Activated T-helper 9 cell treated with anti-CD3 and anti-CD28 coated beads, Interleukin-2, amount 50 U/mL, for 16 hours (primary cell): ENCODE measurements around the gene SCYGR7.
"Not testable (repeated sequence)": the region's sequence is repeated elsewhere in the genome, so short reads cannot be mapped to it uniquely, and the experiment has no call there.

Experiments used
- DNase-seq: peaks from one replicate; pipeline ENCODE4 v3.0.0-alpha.2; 2020; ENCODE audit warnings: low read depth

SCYGR7 gene, protein sequence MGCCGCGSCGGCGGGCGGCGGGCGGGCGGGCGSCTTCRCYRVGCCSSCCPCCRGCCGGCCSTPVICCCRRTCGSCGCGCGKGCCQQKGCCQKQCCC

DNA sequence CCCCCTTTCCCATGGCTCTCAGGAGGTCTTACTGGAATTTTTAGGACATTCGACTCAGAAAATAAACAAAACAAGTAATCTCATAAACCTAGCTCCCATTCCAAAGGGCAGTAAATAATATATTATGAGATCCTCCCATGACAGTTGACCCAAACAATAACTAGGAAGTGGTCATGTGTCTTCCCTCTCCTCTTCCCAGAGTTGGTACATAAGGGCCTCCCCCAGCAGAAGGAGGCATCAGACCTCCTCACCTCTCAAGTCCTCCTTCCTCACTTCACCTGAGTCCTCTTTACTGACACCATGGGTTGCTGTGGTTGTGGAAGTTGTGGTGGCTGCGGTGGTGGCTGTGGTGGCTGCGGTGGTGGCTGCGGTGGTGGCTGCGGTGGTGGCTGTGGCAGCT lies at the start of gene SCYGR7:
SCYGR7 (plus strand) TSS at position 301 of the 400 bp plus-strand sequence; CDS start at position 301, 0 bp downstream.
- DNase-seq: no peak

DNA sequence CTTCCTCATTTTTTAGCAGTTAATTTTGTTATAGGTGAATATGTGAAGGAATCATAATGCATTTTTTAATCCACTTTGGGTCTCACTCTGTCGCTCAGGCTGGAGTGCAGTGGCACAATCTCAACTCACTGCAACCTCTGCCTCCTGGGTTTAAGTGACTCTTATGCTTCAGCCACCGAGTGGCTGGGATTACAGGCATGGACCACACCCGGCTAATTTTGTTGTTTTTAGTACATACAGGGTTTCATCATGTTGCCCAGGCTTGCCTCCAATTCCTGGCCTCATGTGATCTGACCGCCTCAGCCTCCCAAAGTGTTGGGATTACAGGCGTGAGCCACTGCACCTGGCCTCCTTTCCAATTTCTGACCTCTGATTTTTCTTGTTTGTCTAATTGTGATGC lies 43.9 kb upstream of the SCYGR7 start:
- no peak for DNase-seq

DNA sequence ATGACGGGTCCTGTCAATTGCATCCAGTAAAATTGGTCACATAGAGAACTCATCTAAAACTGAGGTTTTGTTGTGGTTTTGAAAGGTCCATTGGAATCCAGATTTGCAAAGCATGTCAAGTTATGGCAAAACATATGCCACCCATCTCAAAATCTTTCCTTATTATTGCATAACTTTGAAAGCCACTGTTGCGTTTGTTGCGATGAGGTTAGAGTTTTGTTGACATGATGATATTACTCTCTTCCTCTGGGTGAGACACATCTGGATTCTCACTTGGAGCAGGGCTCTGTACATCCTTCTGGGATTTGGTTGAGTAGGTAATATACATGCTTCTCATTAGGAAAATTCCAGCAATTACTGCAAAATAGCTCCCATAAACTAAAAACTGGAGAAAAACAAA lies 40.9 kb upstream of the SCYGR7 start:
- no peak for DNase-seq

DNA sequence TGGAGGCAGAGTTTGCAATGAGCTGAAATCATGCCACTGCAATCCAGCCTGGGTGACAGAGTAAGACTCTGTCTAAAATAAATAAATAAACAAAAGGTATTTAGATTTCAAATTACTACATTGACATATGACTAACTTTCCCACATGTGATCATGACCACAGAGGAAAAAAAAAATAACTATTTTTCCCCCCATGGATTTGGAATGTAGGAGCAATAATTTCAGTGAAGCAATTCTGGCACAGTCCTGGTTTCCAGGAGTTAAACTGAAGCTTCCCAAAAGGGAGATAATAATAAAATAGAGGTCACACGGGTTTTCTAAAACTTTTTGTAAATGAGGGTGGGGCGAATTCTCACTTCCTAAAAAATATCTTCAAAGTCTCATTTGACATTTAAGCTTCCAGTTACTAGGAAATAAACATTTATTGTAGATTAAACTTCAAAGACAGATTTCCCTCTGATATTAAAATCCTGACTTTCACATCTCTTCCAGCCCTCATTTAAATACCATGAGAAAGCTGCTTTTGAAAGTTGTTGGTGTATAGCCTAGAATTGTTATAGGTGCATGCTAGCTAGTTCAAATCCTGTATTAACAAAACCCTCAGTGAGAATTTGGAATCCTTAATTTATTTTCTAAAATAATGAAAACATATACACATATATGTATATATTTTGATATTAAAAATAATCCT lies 31.0 kb upstream of the SCYGR7 start:
- no peak for DNase-seq

DNA sequence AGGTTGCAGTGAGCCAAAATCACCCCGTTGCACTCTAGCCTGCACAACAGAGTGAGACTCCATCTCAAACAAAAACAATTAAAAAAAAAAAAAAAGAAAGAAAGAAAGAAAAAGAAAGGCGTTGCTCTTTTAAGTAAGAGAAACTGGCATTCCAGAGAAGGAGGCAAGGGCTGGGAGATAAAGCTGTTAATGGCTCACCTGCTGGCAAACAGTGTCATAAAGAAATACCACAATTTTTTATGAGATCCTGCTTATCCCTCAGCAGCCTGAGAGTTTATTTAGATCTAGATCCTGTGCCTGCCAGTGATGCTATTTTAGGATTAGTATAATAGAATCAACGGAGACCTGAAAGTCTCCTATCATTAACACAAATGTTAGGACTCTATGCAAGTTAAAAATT lies 26.6 kb upstream of the SCYGR7 start:
- no peak for DNase-seq

DNA sequence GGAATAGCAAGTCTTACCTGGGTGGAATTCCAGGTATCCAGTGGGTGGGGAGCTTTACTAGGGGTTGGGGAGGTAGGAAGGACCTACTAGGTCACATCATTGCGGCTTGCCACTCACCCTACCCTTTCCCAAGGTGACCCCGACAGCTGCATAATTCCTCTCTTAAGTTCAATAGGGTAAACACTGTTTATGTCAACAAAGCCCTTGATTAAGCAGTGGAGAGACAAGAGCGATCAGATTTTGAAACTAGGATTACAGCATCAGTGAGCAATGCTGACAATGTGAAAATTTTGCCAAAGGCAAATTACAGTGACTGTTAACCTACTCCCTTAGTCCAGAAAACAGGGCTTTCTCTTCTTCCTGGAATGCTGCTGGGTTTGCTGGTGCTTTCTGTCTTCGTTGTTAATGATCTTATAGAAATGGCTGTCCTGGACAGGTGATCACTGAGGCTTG lies 24.8 kb upstream of the SCYGR7 start:
- DNase-seq: no peak

DNA sequence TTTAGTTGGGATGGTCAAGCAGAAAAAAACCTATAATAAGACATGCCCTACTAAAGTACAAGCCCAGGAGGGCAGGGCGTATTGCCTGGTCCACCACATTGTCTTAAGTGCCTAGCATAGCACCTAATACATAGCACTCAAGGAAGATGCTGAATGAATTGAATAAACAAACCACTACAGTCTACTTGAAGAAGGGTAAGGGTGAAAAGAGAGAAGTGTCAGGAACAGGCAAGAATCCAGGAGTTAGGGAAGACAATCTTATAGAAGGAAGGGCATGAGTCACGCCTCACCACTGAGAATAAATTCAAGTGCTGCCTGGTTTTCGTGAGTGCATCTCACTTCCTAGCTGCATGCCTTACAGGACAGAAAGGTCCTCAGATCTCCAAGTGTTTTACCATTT lies 24.2 kb upstream of the SCYGR7 start:
- no peak for DNase-seq

DNA sequence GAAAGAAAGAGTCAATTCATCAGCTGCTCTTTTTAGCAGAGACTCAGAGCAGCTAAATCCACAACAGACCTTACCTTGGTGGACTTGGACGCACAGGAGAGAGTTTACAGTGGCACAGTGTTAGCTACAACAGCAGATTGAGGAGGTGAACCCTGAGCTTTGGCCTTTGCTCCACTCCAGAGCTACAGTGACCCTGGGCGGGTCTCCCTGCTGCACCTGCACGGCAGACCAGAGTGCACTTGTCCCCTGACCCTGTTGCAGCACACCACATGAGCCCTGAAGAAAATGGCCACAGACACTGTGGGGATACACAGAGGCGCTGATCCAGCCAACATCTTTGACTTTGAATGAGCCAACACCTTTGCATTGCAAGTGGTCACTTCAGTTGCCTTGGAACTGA lies 21.3 kb upstream of the SCYGR7 start:
- no peak for DNase-seq

DNA sequence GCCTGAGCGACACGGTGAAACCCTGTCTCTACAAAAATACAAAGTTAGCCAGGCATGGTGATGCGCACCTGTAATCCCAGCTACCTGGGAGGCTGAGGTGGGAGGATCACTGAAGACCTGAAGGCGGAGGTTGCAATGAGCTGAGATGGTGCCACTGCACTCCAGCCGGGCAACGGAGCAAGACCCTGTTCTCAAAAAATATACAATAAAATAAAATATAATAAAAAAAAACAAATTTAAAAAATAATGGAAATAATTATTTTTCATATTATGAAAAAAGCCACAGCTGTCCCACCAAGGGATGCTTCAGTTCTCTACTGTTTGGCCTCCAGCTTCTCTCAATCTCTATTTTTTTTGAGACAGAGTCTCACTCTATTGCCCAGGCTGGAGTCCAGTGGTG lies 20.7 kb upstream of the SCYGR7 start:
- DNase-seq: no peak

DNA sequence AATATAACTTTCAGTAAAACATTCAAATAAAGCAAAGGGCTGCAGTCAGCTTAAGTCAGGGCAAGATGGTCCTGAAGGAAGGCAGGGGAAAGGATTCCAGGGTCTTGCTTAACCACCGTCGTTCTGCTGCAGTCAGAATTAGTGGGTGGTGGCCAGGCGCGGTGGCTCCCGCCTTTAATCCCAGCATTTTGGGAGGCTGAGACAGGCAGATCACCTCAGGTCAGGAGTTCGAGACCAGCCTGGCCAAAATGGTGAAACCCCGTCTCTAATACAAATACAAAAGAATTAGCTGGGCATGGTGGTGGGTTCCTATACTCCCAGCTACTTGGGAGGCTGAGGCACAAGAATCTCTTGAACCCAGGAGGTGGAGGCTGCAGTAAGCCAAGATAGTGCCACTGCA lies 17.1 kb upstream of the SCYGR7 start:
- DNase-seq: no peak

DNA sequence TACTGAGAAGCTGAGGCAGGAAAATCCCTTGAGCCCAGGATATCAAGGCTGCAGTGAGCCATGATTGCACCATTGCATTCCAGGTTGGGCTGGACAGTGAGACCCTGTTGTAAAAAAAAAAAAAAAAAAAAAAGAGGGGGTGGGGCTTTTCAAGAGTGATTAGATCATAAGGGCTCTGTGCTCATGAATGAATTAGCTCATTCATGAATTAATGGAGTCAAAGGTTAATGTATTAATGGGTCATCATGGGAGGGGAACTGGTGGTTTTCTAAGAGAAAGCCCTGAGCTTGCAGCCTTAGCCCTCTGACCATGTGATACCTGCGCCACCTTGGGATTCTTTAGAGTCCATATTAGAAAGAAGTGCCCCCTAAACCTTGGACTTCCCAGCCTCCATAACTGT lies 14.8 kb upstream of the SCYGR7 start:
- no peak for DNase-seq

DNA sequence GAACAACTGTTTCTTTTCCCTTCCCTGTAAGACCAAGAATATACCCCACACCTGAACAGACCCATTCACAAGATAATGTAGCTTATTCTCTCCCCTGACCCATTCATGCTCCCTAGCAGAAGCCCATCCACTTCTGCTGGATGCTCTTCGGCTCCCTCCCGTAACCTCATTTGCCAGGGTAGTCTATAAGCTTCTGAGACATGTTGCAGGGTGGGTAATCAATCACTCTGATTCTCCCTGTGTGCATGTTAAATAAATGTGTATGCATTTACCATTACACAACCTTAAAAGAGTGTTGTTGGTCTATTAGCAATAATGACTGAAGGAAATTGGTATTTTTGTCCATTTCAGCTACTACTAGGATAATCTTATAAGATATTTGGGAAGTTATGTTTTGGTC lies 11.6 kb upstream of the SCYGR7 start:
- DNase-seq: no peak

DNA sequence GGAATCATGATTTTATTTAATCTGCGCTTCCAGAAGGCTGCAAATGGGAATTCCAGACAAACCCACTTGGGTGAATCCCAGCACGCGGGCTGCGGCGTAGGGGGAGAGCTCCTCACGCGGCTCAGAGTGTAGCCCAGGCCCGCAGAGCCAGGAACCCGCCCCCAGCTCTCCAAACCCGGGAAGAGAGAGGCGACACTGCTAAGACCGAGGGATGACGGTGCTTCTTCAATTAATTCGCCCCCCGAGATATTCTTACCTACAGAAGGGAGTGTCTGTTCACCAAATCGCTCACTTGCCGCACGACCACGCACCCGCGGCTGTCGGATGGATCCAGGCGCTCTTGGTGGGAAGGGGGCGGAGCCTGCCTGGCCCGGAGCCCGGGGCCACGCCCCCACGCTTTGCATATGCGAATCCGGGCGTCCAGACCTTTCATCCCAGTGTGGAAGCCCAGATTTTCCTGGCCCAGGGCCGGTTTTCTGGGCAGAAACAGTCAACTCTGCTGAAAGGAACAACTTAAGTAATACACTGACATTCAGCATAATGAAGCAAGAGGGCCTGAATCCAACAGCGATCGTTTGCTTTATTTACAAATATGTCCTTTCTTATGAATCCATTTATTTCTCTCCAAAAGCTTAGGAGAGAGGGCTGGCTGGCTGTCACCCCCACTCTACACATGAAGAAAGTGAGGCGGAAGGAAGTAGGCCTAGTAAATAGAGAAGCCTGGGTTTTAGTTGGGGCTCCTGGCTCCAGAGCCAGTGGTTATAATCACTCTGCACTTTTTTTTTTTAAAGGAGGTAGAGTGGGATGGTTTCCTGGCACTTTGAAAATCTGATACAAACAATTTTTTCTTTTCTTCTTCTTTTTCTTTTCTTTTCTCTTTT lies 10.2 kb upstream of the SCYGR7 start, which contains the start of gene SLC19A3:
SLC19A3 (minus strand) TSS at position 342 of the 881 bp plus-strand sequence. CDS start 15,710 bp downstream, outside the sequence.
- no peak for DNase-seq

DNA sequence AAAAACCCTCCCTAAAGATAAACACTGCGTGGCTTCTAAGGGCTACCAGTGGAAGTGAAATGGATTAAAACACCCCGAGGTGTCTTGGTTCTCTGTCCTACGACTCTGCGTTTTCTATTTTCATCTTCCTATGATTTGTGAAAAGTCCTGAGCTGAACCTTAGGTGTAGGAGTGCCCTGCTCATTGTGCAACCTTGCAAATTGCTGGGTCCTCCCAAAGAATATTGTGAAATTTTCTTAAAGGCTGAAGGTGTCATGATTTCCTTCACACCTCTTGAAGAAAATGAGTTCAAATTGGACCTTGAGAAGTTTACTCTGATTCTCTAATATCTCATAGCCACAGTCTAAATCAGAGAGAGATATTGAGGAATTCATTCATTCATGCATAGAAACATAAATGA lies 8.5 kb upstream of the SCYGR7 start:
- no peak for DNase-seq

DNA sequence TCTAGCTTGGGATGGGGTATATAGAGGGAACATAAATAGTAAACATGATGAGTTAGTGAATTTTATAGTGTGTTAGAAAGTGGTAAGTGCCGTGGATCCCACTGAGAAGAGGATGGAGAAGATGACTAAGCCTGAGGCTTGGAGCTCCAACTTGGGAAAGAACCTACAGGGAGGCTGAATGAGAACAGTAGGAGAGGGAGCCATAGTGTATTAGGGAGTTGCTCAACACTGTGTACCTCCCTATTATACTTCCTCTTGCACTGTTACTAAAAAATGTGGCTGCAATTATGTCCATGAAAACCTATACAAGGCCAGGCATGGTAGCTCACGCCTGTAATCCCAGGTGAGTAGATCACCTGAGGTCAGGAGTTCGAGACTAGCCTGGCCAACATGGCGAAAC lies 7.5 kb upstream of the SCYGR7 start:
- no peak for DNase-seq

DNA sequence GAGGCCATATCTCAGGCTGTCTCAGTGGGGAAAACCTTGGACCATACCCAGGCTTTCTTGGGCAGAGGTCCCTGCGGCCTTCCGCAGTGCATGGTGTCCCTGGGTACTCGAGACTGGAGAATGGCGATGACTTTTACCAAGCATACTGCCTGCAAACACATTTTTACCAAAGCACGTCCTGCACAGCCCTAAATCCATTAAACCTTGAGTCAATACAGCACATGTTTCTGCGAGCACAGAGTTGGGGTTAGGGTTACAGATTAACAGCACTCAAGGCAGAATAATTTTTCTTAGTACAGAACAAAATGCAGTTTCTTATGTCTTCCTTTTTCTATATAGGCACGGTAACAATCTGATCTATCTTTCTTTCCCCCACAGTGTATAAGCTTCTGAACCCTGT lies 5.3 kb upstream of the SCYGR7 start:
- not testable (repeated sequence) for DNase-seq

DNA sequence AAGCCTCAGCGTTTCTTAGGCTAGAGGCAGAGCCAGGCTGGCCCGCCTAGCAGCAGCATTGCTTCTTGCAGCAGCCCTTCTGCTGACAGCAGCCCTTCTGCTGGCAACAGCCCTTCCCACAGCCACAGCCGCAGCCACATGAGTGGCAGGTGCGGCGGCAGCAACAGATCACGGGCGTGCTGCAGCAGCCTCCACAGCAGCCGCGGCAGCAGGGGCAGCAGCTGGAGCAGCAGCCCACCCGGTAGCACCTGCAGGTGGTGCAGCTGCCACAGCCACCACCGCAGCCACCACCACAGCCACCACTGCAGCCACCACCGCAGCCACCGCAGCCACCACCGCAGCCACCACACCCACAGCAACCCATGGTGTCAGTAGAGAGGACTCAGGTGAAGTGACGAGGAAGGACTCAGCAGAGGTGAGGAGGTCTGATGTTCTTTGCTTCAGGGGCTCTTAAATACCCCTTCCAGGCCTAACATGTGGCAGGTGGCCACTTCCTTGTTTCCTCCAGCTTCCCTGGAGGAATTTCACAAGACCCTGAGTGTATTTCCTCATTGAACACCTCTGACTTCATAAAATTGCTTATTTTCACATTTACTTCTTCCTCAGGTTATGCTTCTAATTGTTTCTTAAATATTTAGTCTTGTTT lies 3.6 kb upstream of the SCYGR7 start, which contains the start of gene SCYGR6:
SCYGR6 (minus strand) TSS at position 364 of the 646 bp plus-strand sequence; CDS start at position 364, 0 bp downstream.
- DNase-seq: no peak

DNA sequence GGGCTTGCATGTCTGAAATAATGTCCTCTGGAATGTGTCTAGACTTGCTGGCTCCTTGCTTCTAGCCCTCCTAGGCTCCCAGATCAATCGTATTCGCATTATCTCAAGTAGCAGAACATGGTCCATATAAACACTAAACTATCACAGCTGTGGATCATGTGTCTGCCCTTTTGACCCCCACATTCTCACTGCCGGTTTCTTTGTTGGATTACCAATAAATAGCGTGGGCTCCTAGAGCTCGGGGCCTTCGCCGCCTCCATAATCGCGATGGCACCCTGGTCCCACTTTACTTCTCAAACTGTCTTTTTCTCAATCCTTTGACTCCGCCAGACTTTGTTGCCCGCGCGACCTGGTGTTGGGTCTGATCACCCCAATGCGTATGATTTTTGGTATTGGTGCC lies 11.2 kb downstream of the SCYGR7 start:
- DNase-seq: no peak

DNA sequence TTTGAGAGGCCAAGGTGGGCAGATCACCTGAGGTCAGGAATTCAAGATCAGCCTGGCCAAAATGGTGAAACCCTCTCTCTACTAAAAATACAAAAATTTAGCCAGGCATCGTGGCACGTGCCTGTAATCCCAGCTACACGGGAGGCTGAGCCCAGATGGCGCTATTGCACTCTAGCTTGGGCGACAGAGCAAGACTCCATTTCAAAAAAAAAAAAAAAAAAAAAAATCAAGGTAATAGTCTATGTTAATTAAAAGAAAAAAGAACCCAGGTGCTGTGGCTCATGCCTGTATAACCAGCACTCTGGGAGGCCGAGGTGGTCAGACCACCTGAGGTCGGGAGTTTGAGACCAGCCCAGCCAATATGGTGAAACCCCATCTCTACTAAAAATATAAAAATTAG lies 12.6 kb downstream of the SCYGR7 start:
- not testable (repeated sequence) for DNase-seq

DNA sequence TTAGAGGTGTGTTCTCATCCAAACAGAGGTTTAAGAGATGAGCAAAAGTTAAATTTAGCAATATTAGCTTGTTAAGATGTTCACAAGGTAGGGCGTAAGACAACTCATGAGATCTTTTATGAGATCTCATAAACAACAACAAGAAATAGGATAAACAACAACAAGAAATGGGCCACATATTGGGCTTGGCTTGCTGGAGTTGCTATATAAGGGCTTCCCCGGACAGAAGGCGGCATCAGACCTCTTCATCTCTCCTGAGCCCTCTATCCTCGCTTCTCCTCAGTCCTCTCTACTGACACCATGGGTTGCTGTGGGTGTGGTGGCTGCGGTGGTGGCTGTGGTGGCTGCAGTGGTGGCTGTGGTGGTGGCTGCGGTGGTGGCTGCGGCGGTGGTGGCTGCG lies 17.5 kb downstream of the SCYGR7 start, which contains the start of gene SCYGR8:
SCYGR8 (plus strand) TSS at position 301 of the 400 bp plus-strand sequence; CDS start at position 301, 0 bp downstream.
- DNase-seq: no peak

DNA sequence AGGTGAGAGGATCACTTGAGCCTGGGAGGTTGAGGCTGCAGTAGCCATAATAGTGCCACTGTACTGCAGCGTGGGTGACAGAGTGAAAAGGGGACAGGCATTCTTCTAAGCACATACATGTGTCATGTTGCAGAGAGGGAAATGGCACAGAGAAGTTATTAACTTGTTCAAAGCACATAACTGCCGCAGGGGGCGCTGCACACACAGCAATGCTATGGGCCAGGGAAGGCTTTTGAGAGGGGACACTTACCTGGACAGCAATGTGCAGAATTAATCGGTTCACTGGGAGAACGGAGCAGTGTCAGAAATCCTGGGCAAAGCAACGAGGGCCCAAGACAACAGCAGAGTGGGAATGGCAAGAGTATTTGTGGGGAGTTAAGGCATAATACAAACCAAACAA lies 19.9 kb downstream of the SCYGR7 start:
- no peak for DNase-seq

DNA sequence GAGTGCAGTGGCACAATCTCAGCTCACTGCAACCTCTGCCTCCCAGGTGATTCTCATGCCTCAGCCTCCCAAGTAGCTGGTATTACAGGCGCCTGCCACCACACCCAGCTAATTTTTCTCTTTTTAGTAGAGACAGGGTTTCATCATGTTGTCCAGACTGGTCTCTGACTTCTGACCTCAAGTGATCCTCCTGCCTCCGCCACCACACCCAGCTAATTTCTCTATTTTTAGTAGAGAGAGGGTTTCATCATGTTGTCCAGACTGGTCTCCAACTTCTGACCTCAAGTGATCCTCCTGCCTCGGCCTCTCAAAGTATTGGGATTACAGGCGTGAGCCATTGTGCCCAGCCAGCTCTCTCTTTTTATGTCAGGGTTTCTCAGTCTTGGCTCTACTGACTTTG lies 28.1 kb downstream of the SCYGR7 start:
- not testable (repeated sequence) for DNase-seq
